Neuronal stem cell (in vitro differentiated cells): ENCODE data around the gene PTPRR.
A peak's percentile ranks its signal among the peaks of the same experiment; 100 is the strongest.

ENCODE experiments used
- DNase-seq: peaks from one replicate; pipeline ENCODE4 v3.0.0-alpha.2; 2013; ENCODE audit warnings: low spot score
- H2AFZ ChIP-seq: one replicate; pipeline ENCODE4 v1.6.1; 2013; ENCODE audit warnings: mild to moderate bottlenecking, low read length, inconsistent platforms
- H2AK5ac ChIP-seq: 2 replicates; pipeline ENCODE4 v1.6.1; 2013; ENCODE audit warnings: low read depth, mild to moderate bottlenecking, inconsistent platforms, low read length, moderate library complexity, mixed read lengths
- H2BK120ac ChIP-seq: 2 replicates; pipeline ENCODE4 v1.6.1; 2013; ENCODE audit warnings: low read depth, mild to moderate bottlenecking, inconsistent platforms, low read length, moderate library complexity, mixed read lengths
- H2BK12ac ChIP-seq: one replicate; pipeline ENCODE4 v1.6.1; 2013; ENCODE audit warnings: low read length, inconsistent platforms
- H2BK15ac ChIP-seq: 2 replicates; pipeline ENCODE4 v1.6.1; 2013; ENCODE audit warnings: mild to moderate bottlenecking, low read length, inconsistent platforms, mixed read lengths
- H2BK5ac ChIP-seq: one replicate; pipeline ENCODE4 v1.6.1; 2013; ENCODE audit warnings: inconsistent platforms, mild to moderate bottlenecking, low read length, moderate library complexity
- H3K14ac ChIP-seq: one replicate; pipeline ENCODE4 v1.6.1; 2013; ENCODE audit warnings: low read length, inconsistent platforms
- H3K18ac ChIP-seq: 2 replicates; pipeline ENCODE4 v1.6.1; 2013; ENCODE audit warnings: low read length, inconsistent platforms
- H3K23ac ChIP-seq: 2 replicates; pipeline ENCODE4 v1.6.1; 2013; ENCODE audit warnings: low read depth, mild to moderate bottlenecking, mixed read lengths, low read length, inconsistent platforms; ENCODE audit not compliant: poor library complexity
- H3K27ac ChIP-seq: replicated peaks from 3 replicates; pipeline ENCODE4 v1.5.1; 2013; ENCODE audit warnings: low read length, inconsistent platforms
- H3K27me3 ChIP-seq, 3 experiments: 2 replicates each; pipeline ENCODE4 v1.6.1; 2013; ENCODE audit warnings: low read length in 3 of 3, mild to moderate bottlenecking in 2 of 3, inconsistent platforms in 1 of 3, low read depth in 1 of 3, mixed read lengths in 1 of 3, moderate library complexity in 1 of 3; ENCODE audit not compliant: control insufficient read depth in 3 of 3, insufficient read depth in 3 of 3
- H3K36me3 ChIP-seq, 2 donors: replicated peaks in 1 of 2; 2 replicates each; pipeline ENCODE4 v1.6.1; 2013; ENCODE audit warnings: low read length in 2 of 2; ENCODE audit not compliant: control insufficient read depth in 2 of 2, insufficient read depth in 2 of 2
- H3K4ac ChIP-seq: 2 replicates; pipeline ENCODE4 v1.6.1; 2013; ENCODE audit warnings: inconsistent platforms, mild to moderate bottlenecking, low read length, moderate library complexity
- H3K4me1 ChIP-seq, 2 donors: 1 replicate in 1 of 2; 2 replicates in 1 of 2; pipeline ENCODE4 v1.6.1; 2013; ENCODE audit warnings: low read length in 2 of 2, low read depth in 1 of 2; ENCODE audit not compliant: control insufficient read depth in 2 of 2, insufficient read depth in 1 of 2
- H3K4me2 ChIP-seq: one replicate; pipeline ENCODE4 v1.6.1; 2013; ENCODE audit warnings: mild to moderate bottlenecking, low read length, inconsistent platforms; ENCODE audit not compliant: insufficient read depth, poor library complexity, severe bottlenecking
- H3K4me3 ChIP-seq, 2 donors: 2 replicates each; pipeline ENCODE4 v1.5.1; 2013; ENCODE audit warnings: low read length in 2 of 2, mild to moderate bottlenecking in 2 of 2, inconsistent platforms in 1 of 2, moderate library complexity in 1 of 2
- H3K79me1 ChIP-seq: one replicate; pipeline ENCODE4 v1.6.1; 2013; ENCODE audit warnings: low read depth, mild to moderate bottlenecking, inconsistent platforms, low read length, moderate library complexity
- H3K9ac ChIP-seq: one replicate; pipeline ENCODE4 v1.6.1; 2013; ENCODE audit warnings: mild to moderate bottlenecking, low read depth, low read length, inconsistent platforms; ENCODE audit not compliant: poor library complexity
- H3K9me3 ChIP-seq, 2 donors: replicated peaks in 1 of 2; 2 replicates each; pipeline versions ENCODE3 to v1.6.1; 2013; ENCODE audit warnings: low read length in 2 of 2, mild to moderate bottlenecking in 2 of 2, inconsistent platforms in 1 of 2, low read depth in 1 of 2, mixed read lengths in 1 of 2, moderate library complexity in 1 of 2; ENCODE audit not compliant: control insufficient read depth in 2 of 2, insufficient read depth in 1 of 2
- H4K8ac ChIP-seq: one replicate; pipeline ENCODE4 v1.6.1; 2013; ENCODE audit warnings: low read depth, mild to moderate bottlenecking, inconsistent platforms, low read length, moderate library complexity
- H4K91ac ChIP-seq: one replicate; pipeline ENCODE4 v1.6.1; 2013; ENCODE audit warnings: low read length, low read depth, mild to moderate bottlenecking, inconsistent platforms; ENCODE audit not compliant: poor library complexity
- WGBS, 2 donors: extraction: QIAGEN DNeasy Blood & Tissue Kit; methylation state at CpG; one replicate each; pipeline ENCODE4 v1.1.7; 2013; ENCODE audit warnings: missing lambda C conversion rate in 2 of 2, mixed read lengths in 1 of 2; ENCODE audit not compliant: insufficient read length in 2 of 2, insufficient replicate concordance in 1 of 2; ENCODE audit errors: extremely low coverage in 2 of 2; 5-methylcytosine and 5-hydroxymethylcytosine counted together

Gene PTPRR

GRCh38 chr12:70646850-70647249 is 273.7 kb downstream of the PTPRR start:
- H3K27me3 ChIP-seq = no peaks in the 10 kb centered on the region
- H3K14ac ChIP-seq = no peak overlapping the region
- H3K4me1 ChIP-seq = peaks cover 2 to 9% of the 10 kb centered on the region in 2 donors
- H3K27ac ChIP-seq = no peak overlapping the region
- H2BK12ac ChIP-seq = no peak overlapping the region
- H3K23ac ChIP-seq = no peak overlapping the region
- no peak overlapping the region for H2BK120ac ChIP-seq
- H3K4ac ChIP-seq = no peak overlapping the region
- peak overlapping the region; percentile 86 for H2AFZ ChIP-seq
- DNase-seq = no peak
- no CpG with 5 or more reads among the region's 1 CpG for WGBS, 2 donors
- H3K4me2 ChIP-seq = no peak overlapping the region
- H3K4me3 ChIP-seq = no peak overlapping the region
- H2BK5ac ChIP-seq = no peak overlapping the region
- no peaks in the 10 kb centered on the region for H3K9me3 ChIP-seq
- no peak overlapping the region for H3K9ac ChIP-seq
- H4K91ac ChIP-seq = no peak overlapping the region
- no peaks in the 10 kb centered on the region for H3K36me3 ChIP-seq
- no peak overlapping the region for H3K18ac ChIP-seq
- no peak overlapping the region for H4K8ac ChIP-seq
- H2AK5ac ChIP-seq = no peak overlapping the region
- no peaks in the 10 kb centered on the region for H3K79me1 ChIP-seq
- no peak overlapping the region for H2BK15ac ChIP-seq

- Histone ChIP-seq H3K14ac (no peak overlapping the region), H3K9me3 (no peaks in the 10 kb centered on the region), H2BK120ac (no peak overlapping the region), H3K9ac (no peak overlapping the region), H3K27ac (no peak overlapping the region), H3K36me3 (no peaks in the 10 kb centered on the region), H3K18ac (no peak overlapping the region), H4K8ac (no peak overlapping the region), H3K4me3 (peak overlapping the region in 1 of 2 donors; percentile 36), H2BK15ac (no peak overlapping the region), H2AK5ac (no peak overlapping the region), H4K91ac (no peak overlapping the region), H2AFZ (peak overlapping the region; percentile 86), H3K4me2 (no peak overlapping the region), H3K27me3 (no peaks in the 10 kb centered on the region), H2BK5ac (no peak overlapping the region), H3K79me1 (no peaks in the 10 kb centered on the region), H2BK12ac (no peak overlapping the region), H3K4me1 (peaks cover 2 to 9% of the 10 kb centered on the region in 2 donors), H3K23ac (no peak overlapping the region), H3K4ac (no peak overlapping the region)
- no peak for DNase-seq
- WGBS, 2 donors = no CpG with 5 or more reads among the region's 10 CpGs
Measured at GRCh38 chr12:70645494-70646317, 274.8 kb downstream of the PTPRR start.

- Histone ChIP-seq H3K4me2 (no peak overlapping the region), H3K4me1 (peaks cover 2 to 9% of the 10 kb centered on the region in 2 donors), H2BK12ac (no peak overlapping the region), H3K27ac (no peak overlapping the region), H2BK5ac (no peak overlapping the region), H3K79me1 (no peaks in the 10 kb centered on the region), H3K9ac (no peak overlapping the region), H3K9me3 (no peaks in the 10 kb centered on the region), H2AK5ac (no peak overlapping the region), H2BK15ac (no peak overlapping the region), H4K8ac (no peak overlapping the region), H3K36me3 (no peaks in the 10 kb centered on the region), H3K23ac (no peak overlapping the region), H3K4ac (no peak overlapping the region), H2AFZ (peak overlapping the region; percentile 86), H3K27me3 (no peaks in the 10 kb centered on the region), H3K4me3 (no peak overlapping the region), H2BK120ac (no peak overlapping the region), H3K14ac (no peak overlapping the region), H4K91ac (no peak overlapping the region), H3K18ac (no peak overlapping the region)
- no CpG with 5 or more reads among the region's 2 CpGs for WGBS, 2 donors
- DNase-seq = no peak
Measured at GRCh38 chr12:70644861-70645260, 275.7 kb downstream of the PTPRR start.

- Histone ChIP-seq H3K27me3 (no peaks in the 10 kb centered on the region), H3K4me2 (no peak overlapping the region), H3K4me1 (peaks cover 2 to 9% of the 10 kb centered on the region in 2 donors), H2AK5ac (no peak overlapping the region), H3K4ac (no peak overlapping the region), H3K79me1 (no peaks in the 10 kb centered on the region), H3K9ac (no peak overlapping the region), H2BK15ac (no peak overlapping the region), H2BK120ac (no peak overlapping the region), H2BK12ac (no peak overlapping the region), H3K36me3 (no peaks in the 10 kb centered on the region), H3K14ac (no peak overlapping the region), H3K4me3 (no peak overlapping the region), H3K23ac (no peak overlapping the region), H4K91ac (no peak overlapping the region), H4K8ac (no peak overlapping the region), H2AFZ (no peak overlapping the region), H3K27ac (no peak overlapping the region), H3K18ac (no peak overlapping the region), H2BK5ac (no peak overlapping the region), H3K9me3 (no peaks in the 10 kb centered on the region)
- WGBS, 2 donors = no CpG with 5 or more reads among the region's 3 CpGs
- no peak for DNase-seq
Measured at GRCh38 chr12:70643939-70644338, 276.6 kb downstream of the PTPRR start.
